HAP-1 (cell line): ENCODE measurements around the gene LASP1NB.
"Not testable (repeated sequence)": the region's sequence is repeated elsewhere in the genome, so short reads cannot be mapped to it uniquely, and the experiment has no call there.

Experiments used
- DNase-seq, 2 experiments: peaks; one replicate each; pipeline ENCODE4 v3.0.0-alpha.2; 2016 to 2020; ENCODE audit warnings: low spot score in 2 of 2
- H3K27me3 ChIP-seq: fragments of 250-450 bp; sonication (Bioruptor Pico); 2 replicates; pipeline ENCODE4 v1.5.1; 2020; ENCODE audit warnings: low read depth, mild to moderate bottlenecking, moderate library complexity
- H3K36me3 ChIP-seq: fragments of 250-450 bp; sonication (Bioruptor Pico); replicated peaks from 2 replicates; pipeline ENCODE4 v1.5.1; 2020; ENCODE audit warnings: mild to moderate bottlenecking
- H3K4me1 ChIP-seq: fragments of 250-450 bp; sonication (Bioruptor Pico); 2 replicates; pipeline ENCODE4 v1.5.1; 2020; ENCODE audit warnings: mild to moderate bottlenecking
- H3K4me3 ChIP-seq: fragments of 250-450 bp; sonication (Bioruptor Pico); 2 replicates; pipeline ENCODE4 v1.5.1; 2020; ENCODE audit warnings: mild to moderate bottlenecking, moderate library complexity
- H3K9me3 ChIP-seq: fragments of 250-450 bp; sonication (Bioruptor Pico); 2 replicates; pipeline ENCODE4 v1.5.1; 2020; ENCODE audit warnings: mild to moderate bottlenecking, moderate library complexity
- in situ Hi-C: fragments of 300-500 bp; cut with MboI; formaldehyde crosslinking; loops from 3 replicates; pipeline ENCODE4 v1.14.3; 2020; ENCODE audit warnings: low sequenced_read_pairs, inconsistent platforms, mixed read lengths

LASP1NB gene

GRCh38 chr17:38903404-38903803 lies 22.0 kb upstream of the LASP1NB start:
- H3K36me3 ChIP-seq = peaks cover 22% of the 10 kb centered on the region
- H3K4me3 ChIP-seq = no peak overlapping the region
- DNase-seq = no peak
- no peaks in the 10 kb centered on the region for H3K4me1 ChIP-seq
- H3K27me3 ChIP-seq = no peaks in the 10 kb centered on the region
- in situ Hi-C loops = no loop called here
- H3K9me3 ChIP-seq = no peaks in the 10 kb centered on the region

- Histone ChIP-seq H3K4me1 (no peaks in the 10 kb centered on the region), H3K27me3 (no peaks in the 10 kb centered on the region), H3K4me3 (no peak overlapping the region), H3K9me3 (no peaks in the 10 kb centered on the region), H3K36me3 (peaks cover 17% of the 10 kb centered on the region)
- in situ Hi-C loops = no loop called here
- no peak for DNase-seq
These were observed 20.5 kb upstream of the LASP1NB start for GRCh38 chr17:38904892-38905291.

DNA sequence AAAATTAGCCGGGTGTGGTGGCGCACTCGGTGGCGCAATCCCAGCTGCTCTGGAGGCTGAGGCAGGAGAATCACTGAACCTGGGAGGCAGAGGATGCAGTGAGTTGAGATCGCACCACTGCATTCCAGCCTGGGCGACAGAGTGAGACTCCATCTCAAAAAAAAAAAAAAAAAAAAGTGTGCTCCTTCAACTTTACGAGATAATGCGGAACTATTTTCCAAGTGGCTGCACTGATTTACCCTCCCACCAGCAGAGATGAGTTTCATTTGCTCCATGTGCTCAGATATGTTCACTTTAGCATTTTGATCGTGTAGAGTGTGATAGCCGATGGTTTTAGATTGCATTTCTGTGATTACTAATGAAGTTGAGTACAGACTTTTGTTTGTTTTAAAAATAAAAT lies 20.0 kb upstream of the LASP1NB start:
- Histone ChIP-seq H3K4me3 (no peak overlapping the region), H3K4me1 (no peaks in the 10 kb centered on the region), H3K9me3 (no peaks in the 10 kb centered on the region), H3K36me3 (peaks cover 17% of the 10 kb centered on the region), H3K27me3 (no peaks in the 10 kb centered on the region)
- in situ Hi-C loops = no loop called here
- DNase-seq = no peak

DNA sequence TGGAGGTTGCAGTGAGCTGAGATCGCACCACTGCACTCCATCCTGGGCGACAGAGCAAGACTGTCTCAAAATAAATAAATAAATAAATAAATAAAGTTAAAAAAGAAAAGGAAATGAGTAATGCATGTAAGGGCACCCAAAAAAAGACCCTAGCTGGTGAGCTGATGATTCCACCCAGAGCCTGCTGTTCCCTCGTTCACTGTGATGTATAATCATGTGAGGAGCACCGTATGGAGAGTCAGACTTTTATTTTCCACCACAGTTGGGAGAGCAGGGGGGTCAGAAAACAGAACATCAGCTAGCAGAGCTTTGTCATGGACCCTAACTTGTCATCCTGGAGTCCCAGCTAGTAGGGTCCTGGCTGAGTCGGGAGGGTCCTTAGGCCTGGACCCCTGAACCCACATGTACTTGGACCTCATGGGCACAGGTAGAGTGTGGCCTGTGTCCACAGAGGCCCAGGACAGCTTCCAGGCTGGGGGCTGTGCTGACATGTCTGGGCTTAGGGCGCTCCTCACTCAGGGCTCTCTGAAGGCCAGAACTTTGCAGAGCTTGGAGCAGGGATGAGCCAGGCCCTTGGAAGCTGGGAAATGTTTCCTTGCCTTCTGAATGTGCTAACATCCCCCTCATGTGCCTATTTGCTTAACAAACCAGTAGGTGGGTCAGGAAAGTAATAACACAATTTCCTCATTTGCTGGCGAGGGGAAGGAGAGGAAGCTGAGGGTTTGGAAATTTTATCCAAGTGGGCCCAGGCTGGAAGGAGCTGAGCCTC lies 18.8 kb upstream of the LASP1NB start:
- in situ Hi-C loops = no loop called here
- no peak for DNase-seq
- H3K9me3 ChIP-seq = no peaks in the 10 kb centered on the region
- H3K36me3 ChIP-seq = peaks cover 13% of the 10 kb centered on the region
- H3K4me3 ChIP-seq = no peak overlapping the region
- H3K4me1 ChIP-seq = no peaks in the 10 kb centered on the region
- H3K27me3 ChIP-seq = no peaks in the 10 kb centered on the region

DNA sequence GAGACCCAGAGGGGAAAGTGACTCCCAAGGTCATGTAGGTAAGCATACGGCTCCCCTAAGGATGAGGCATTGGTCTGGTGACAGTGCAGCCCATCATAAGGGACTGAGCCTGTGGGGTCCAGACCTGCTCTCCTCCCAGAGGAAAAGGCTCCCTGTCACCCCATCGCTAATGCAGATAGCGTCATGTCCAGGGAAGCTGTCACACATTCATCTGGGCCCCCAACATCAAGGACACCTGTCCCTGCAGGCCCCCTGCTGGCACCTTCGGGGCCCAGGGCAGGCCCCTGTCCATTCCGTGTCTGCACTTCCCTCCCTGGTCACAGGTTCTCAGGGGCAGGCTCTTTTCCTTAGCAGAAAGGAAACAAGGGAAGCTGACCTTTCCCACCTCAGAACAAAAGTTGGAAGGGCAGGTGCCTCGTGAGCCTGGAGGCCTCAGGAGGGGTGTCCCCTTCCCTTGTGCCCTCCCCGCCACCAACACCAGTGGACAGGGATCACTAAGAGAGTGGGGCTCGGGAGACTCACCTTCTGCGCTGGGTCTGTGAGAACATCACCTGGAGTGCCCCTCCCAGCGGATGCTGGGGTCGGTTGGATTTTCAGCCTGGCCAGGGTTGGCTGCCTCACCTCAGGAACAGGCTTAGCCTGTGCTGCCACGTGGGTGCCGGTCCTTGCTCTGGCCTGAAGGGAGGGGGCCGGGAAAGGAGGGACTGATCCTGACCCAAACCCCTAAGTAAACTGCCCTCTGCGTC lies 17.3 kb upstream of the LASP1NB start:
- Histone ChIP-seq H3K36me3 (peaks cover 13% of the 10 kb centered on the region), H3K4me1 (no peaks in the 10 kb centered on the region), H3K4me3 (no peak overlapping the region), H3K27me3 (no peaks in the 10 kb centered on the region), H3K9me3 (no peaks in the 10 kb centered on the region)
- in situ Hi-C loops = no loop called here
- no peak for DNase-seq

DNA sequence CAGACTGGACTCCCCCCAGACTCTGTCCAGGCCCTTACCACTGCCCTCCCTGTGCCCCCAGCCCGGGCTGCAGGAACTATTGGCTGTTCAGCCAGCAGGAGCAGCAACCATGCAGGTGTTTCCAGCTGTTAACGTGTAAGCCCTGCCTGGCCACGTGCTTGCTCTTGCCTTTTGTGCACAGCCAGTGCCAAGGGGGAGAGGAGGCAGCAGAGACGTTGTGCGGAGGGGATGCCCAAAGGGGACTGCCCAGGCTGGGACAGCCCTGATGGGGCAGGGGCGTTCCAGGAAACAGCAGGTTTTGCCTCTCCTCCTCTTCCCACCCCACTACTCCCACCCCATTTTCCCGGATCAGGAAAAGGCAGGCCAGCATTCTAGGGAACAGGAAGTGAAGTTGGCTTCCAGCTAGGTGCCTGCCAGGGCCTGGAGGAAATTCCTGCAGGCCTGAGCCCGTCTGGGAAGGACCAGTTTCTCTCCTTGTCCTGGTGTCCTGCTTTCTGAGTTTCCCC lies 16.7 kb upstream of the LASP1NB start:
- in situ Hi-C loops = no loop called here
- H3K4me1 ChIP-seq = no peaks in the 10 kb centered on the region
- no peak for DNase-seq
- no peaks in the 10 kb centered on the region for H3K9me3 ChIP-seq
- H3K27me3 ChIP-seq = no peaks in the 10 kb centered on the region
- peaks cover 7% of the 10 kb centered on the region for H3K36me3 ChIP-seq
- no peak overlapping the region for H3K4me3 ChIP-seq

GRCh38 chr17:38910325-38910724 lies 15.1 kb upstream of the LASP1NB start:
- H3K4me3 ChIP-seq = no peak overlapping the region
- H3K27me3 ChIP-seq = no peaks in the 10 kb centered on the region
- H3K36me3 ChIP-seq = peaks cover 11% of the 10 kb centered on the region
- no peak for DNase-seq
- H3K4me1 ChIP-seq = no peaks in the 10 kb centered on the region
- in situ Hi-C loops = no loop called here
- H3K9me3 ChIP-seq = no peaks in the 10 kb centered on the region

DNA sequence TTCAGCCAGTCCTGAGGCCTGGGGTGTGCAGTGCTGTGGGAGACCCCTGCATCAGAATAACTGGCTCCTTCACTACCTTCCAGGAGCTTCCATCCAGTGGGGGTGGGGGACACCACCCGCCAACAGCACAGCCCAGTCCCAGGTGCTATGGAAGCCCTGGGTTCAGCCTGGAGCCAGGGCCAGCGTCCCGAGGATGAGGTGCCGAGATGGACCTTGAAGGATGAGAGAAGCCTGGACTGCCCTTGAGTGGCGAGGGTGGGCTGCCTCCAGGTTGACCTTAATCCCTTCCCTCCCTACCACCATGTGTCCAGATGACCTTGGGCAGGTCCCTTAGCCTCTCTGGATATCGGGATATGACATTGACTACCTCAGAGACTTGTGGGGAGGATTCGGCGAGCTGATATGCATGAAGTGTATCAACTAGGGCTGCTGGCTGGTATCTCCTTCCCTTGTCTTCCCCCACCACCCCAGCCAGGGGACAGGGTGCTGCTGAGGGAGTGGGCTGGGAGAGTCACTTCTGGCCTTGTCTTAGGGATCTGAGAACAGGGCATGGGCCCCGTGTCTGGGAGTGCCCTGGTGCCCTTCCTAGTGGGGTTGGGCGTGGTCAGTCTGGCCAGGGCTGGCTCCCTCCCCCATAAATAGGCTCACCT lies 14.2 kb upstream of the LASP1NB start:
- in situ Hi-C loops = no loop called here
- Histone ChIP-seq H3K4me3 (no peak overlapping the region), H3K36me3 (peaks cover 18% of the 10 kb centered on the region)

DNA sequence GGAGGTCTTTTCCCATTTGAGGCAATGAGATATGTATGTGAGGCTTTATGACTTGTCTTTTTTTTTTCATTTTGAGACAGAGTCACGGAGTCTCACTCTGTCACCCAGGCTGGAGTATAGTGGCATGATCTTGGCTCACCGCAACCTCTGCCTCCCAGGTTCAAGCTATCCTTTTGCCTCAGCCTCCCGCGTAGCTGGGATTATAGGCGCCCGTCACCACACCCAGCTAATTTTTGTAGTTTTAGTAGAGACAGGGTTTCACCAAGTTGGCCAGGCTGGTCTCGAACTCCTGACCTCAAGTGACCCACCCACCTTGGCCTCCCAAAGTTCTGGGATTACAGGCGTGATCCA lies 13.7 kb upstream of the LASP1NB start:
- H3K27me3 ChIP-seq, DNase-seq, H3K4me1 ChIP-seq, H3K9me3 ChIP-seq, in situ Hi-C loops, H3K4me3 ChIP-seq: not testable (repeated sequence)
- H3K36me3 ChIP-seq = peaks cover 18% of the 10 kb centered on the region

More for the DNA sequence above, 14.2 kb upstream of the LASP1NB start:
- no peaks in the 10 kb centered on the region for H3K27me3 ChIP-seq
- no peaks in the 10 kb centered on the region for H3K9me3 ChIP-seq
- DNase-seq = no peak
- no peaks in the 10 kb centered on the region for H3K4me1 ChIP-seq

- in situ Hi-C loops = no loop called here
- peaks cover 18% of the 10 kb centered on the region for H3K36me3 ChIP-seq
- no peaks in the 10 kb centered on the region for H3K4me1 ChIP-seq
- no peaks in the 10 kb centered on the region for H3K27me3 ChIP-seq
- no peak for DNase-seq
- H3K4me3 ChIP-seq = no peak overlapping the region
- H3K9me3 ChIP-seq = no peaks in the 10 kb centered on the region
These were observed 13.1 kb upstream of the LASP1NB start for GRCh38 chr17:38912221-38912813.

- H3K36me3 ChIP-seq = peaks cover 18% of the 10 kb centered on the region
- in situ Hi-C loops = no loop called here
- H3K27me3 ChIP-seq = no peaks in the 10 kb centered on the region
- H3K9me3 ChIP-seq = no peaks in the 10 kb centered on the region
- no peaks in the 10 kb centered on the region for H3K4me1 ChIP-seq
- DNase-seq = no peak
- H3K4me3 ChIP-seq = no peak overlapping the region
These were observed 10.4 kb upstream of the LASP1NB start for GRCh38 chr17:38914741-38915638.

DNA sequence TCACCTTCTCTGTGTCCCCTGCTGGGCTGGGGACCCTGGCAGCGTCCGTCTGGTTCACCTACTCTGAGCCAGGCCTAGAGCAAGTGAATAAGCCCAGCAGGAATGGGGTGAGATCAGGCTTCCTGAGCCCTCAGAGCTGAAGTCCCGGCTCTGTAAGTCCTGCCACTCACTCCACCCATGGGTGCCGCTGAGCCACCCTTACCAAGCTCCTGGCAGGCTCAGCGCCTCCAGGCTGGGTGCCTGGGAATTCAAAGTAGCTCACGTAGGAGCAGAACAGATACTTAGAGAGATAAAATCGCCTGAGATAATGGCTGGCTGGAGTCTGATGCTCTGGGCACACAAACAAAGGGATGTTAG lies 9.8 kb upstream of the LASP1NB start:
- DNase-seq = no peak
- no peaks in the 10 kb centered on the region for H3K4me1 ChIP-seq
- no peak overlapping the region for H3K4me3 ChIP-seq
- H3K27me3 ChIP-seq = no peaks in the 10 kb centered on the region
- H3K36me3 ChIP-seq = peaks cover 18% of the 10 kb centered on the region
- no peaks in the 10 kb centered on the region for H3K9me3 ChIP-seq
- in situ Hi-C loops = no loop called here

DNA sequence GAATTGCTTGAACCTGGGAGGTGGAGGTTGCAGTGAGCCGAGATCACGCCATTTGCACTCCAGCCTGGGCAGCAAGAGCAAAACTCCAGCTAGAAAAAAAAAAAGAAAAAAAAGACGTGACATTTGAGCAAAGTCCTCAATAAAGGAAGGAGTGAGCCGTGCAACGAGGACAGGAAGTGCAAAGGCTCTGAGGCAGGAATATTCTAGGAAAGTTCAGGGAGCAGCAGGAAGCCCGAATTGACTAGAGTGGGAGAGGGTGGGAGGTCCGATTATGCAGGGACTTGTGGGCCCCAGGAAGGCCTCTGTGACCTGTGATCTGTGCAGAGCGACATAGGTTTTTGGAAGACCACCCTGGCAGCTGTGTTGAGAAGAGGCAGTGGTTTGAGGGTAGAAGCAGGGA lies 8.6 kb upstream of the LASP1NB start:
- no peak for DNase-seq
- Histone ChIP-seq H3K27me3 (no peaks in the 10 kb centered on the region), H3K9me3 (no peaks in the 10 kb centered on the region), H3K36me3 (peaks cover 18% of the 10 kb centered on the region), H3K4me1 (no peaks in the 10 kb centered on the region), H3K4me3 (no peak overlapping the region)
- in situ Hi-C loops = no loop called here
